ENCODE data around the gene UNC5CL.

DNA sequence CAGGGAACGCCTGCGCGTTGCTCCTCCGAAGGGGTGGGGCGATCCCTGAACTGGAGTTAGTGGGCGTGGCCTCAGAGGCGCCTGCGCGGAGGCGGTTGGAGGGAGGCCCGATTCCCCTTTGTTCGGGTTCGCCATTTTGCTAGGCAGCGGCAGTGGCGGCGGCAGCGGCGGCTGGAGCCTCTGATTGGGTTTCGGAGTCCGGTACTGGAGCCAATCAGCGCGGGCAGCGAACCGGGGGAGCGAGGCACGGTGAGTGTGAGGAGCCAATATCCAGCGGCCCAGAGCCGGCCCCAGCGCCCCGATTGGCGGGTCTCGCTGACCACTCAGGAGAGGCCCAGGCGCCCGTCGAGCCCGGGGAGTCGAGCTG is 33.8 kb upstream of the UNC5CL start, which contains the start of gene NFYA:
- TF ChIP-seq YY1 (IDR thresholded peaks at IDR 0.05; ENCODE audit: insufficient read depth, insufficient read length) (no peak), SUZ12 (IDR thresholded peaks at IDR 0.05; ENCODE audit: extremely low read depth, insufficient read depth, insufficient read length) (no peak), ZNF274 (IDR thresholded peaks at IDR 0.05; ENCODE audit: low read depth, low read length) (no peak)

Measured in NT2/D1 (cell line).